Right atrium auricular region (tissue), 2 donors: Measurements from ENCODE around the gene TRMT1L. TPM values are rescaled to one million over a fixed set of nuclear protein-coding genes. Genes with fewer than 3 reads are reported as not detected.
A peak's percentile ranks its signal among the peaks of the same experiment; 100 is the strongest.

Experiments used
- DNase-seq: peaks from one replicate; pipeline ENCODE4 v3.0.0-alpha.2; 2019; ENCODE audit warnings: low spot score
- H3K27ac ChIP-seq, 2 donors: fragments of 200-600 bp; sonication (generic); 1 replicate in 1 of 2; 2 replicates in 1 of 2; pipeline ENCODE4 v1.5.1; 2016 to 2019
- H3K27me3 ChIP-seq, 2 donors: fragments of 200-600 bp; sonication (generic); one replicate each; pipeline versions ENCODE4 v1.5.1 to v1.6.0; 2017 to 2019
- H3K36me3 ChIP-seq: fragments of 200-600 bp; sonication (generic); one replicate; pipeline ENCODE4 v1.5.1; 2016
- H3K4me1 ChIP-seq, 2 donors: fragments of 200-600 bp; sonication (generic); one replicate each; pipeline versions ENCODE4 v1.5.1 to v1.6.0; 2017 to 2019
- H3K4me3 ChIP-seq, 2 donors: fragments of 200-600 bp; sonication (generic); 1 replicate in 1 of 2; 2 replicates in 1 of 2; pipeline ENCODE4 v1.5.1; 2017 to 2019; ENCODE audit warnings: mild to moderate bottlenecking in 1 of 2, moderate library complexity in 1 of 2
- H3K9me3 ChIP-seq, 2 donors: fragments of 200-600 bp; sonication (generic); one replicate each; pipeline ENCODE4 v1.5.1; 2019
- total RNA-seq, 2 donors: library from RNA; depleted of rRNA; stranded (reverse); fragments of >200 nt; gene quantifications; one replicate each; pipeline ENCODE4 v1.1.0, GENCODE V29; 2016
- TF ChIP-seq, protein P1 (sequence below), 2 donors: fragments of 200-600 bp; sonication (generic); IDR thresholded peaks; one replicate each; pipeline ENCODE4 v1.5.1; 2019; ENCODE audit warnings: antibody characterized with exemption in 2 of 2

Gene TRMT1L
- total RNA-seq, 2 donors from 2014 or later: 15.5 to 24.0 TPM

DNA sequence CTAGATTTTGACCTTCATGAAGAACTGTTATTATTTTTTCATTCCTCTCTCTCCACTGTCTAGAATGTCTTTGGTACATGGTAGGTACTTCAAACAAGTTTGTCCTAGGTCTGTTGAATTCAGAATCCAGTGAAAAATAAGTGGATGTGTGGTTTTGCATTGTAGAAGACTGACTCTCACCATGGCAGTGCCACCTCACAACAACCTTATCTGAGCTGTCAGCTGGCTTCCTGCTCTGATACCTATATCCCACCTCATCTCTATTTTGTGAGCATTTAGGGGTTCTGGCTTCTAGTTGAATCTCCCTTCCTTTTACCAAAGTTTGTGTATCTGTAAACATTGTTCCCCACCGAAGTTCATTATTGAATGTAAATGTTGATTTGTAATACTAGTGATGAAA is 9.4 kb upstream of the TRMT1L start:
- Histone ChIP-seq H3K9me3 (no peaks in the 10 kb centered on the region), H3K36me3 (peaks cover 19% of the 10 kb centered on the region), H3K4me3 (no peak overlapping the region), H3K27ac (no peak overlapping the region), H3K27me3 (no peaks in the 10 kb centered on the region), H3K4me1 (no peaks in the 10 kb centered on the region)
- TF ChIP-seq, protein P1, sequence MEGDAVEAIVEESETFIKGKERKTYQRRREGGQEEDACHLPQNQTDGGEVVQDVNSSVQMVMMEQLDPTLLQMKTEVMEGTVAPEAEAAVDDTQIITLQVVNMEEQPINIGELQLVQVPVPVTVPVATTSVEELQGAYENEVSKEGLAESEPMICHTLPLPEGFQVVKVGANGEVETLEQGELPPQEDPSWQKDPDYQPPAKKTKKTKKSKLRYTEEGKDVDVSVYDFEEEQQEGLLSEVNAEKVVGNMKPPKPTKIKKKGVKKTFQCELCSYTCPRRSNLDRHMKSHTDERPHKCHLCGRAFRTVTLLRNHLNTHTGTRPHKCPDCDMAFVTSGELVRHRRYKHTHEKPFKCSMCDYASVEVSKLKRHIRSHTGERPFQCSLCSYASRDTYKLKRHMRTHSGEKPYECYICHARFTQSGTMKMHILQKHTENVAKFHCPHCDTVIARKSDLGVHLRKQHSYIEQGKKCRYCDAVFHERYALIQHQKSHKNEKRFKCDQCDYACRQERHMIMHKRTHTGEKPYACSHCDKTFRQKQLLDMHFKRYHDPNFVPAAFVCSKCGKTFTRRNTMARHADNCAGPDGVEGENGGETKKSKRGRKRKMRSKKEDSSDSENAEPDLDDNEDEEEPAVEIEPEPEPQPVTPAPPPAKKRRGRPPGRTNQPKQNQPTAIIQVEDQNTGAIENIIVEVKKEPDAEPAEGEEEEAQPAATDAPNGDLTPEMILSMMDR (IDR thresholded peaks at IDR 0.05): no peak
- no peak for DNase-seq

DNA sequence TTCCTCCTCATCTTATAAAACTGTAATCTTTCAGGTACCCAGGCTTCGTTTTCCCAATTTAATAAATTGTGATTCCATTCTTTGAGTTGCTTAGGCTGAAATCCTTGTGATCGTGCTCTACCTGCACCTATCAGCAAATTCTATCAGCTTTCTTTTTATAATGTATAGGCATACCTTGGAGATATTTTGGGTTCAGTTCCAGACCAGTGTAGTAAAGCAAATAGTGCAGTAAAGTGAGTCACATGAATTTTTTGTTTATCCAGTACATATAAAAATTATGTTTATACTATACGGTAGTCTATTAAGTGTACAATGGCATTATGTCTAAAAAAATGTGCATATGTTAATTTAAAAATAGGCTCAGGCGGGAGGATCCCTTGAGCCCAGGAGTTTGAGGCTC is 5.7 kb upstream of the TRMT1L start:
- H3K27me3 ChIP-seq: no peaks in the 10 kb centered on the region
- no peak overlapping the region for H3K4me3 ChIP-seq
- peaks cover 17% of the 10 kb centered on the region for H3K36me3 ChIP-seq
- DNase-seq: no peak
- no peak overlapping the region for H3K27ac ChIP-seq
- peaks cover 0 to 14% of the 10 kb centered on the region in 2 donors for H3K4me1 ChIP-seq
- TF ChIP-seq, protein P1 (IDR thresholded peaks at IDR 0.05): no peak
- H3K9me3 ChIP-seq: no peaks in the 10 kb centered on the region

DNA sequence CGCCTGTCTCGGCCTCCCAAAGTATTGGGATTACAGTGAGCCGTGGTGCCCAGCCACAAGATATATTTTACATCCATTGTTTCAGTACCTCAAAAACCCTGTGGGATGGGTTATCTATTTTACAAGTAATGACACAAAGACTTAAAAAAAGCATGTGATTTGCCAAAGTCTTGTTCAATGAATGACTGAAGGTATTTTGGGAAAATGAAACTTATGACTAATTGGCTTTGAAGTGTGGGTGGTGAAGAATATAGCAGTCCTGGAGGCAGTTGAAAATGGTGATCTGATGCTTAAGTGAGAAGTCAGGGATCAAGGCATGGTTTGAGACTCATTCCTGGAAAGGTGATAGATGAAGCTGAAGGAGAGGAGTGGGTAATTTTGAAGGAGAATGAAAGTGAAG is 3.2 kb upstream of the TRMT1L start:
- no peak overlapping the region for H3K4me3 ChIP-seq
- TF ChIP-seq, protein P1 (IDR thresholded peaks at IDR 0.05): no peak
- H3K27me3 ChIP-seq: no peaks in the 10 kb centered on the region
- no peak overlapping the region for H3K27ac ChIP-seq
- peaks cover 5% of the 10 kb centered on the region for H3K36me3 ChIP-seq
- H3K9me3 ChIP-seq: no peaks in the 10 kb centered on the region
- no peak for DNase-seq
- H3K4me1 ChIP-seq: peaks cover 0 to 25% of the 10 kb centered on the region in 2 donors

DNA sequence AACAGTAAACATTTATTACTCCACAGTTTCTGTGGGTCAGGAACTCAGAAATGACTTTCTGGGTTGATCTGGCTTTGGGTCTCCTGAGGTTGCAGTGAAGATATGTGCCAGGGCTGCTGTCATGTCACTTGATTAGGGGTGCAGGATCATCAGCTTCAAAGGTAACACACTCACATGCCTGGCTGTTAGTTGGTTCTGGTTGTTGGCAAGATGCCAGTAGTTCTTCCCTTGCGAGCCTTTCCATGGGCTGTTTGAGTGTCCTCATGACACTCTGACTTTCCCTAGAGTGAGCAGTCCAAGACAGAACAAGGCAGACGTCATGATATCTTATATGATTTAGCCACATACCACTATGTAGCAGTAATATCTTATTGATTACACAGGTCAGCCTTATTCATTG is 2.0 kb upstream of the TRMT1L start:
- TF ChIP-seq, protein P1 (IDR thresholded peaks at IDR 0.05): no peak
- no peaks in the 10 kb centered on the region for H3K9me3 ChIP-seq
- peaks cover 5% of the 10 kb centered on the region for H3K36me3 ChIP-seq
- no peak overlapping the region for H3K4me3 ChIP-seq
- H3K4me1 ChIP-seq: peaks cover 0 to 31% of the 10 kb centered on the region in 2 donors
- no peaks in the 10 kb centered on the region for H3K27me3 ChIP-seq
- DNase-seq: no peak
- no peak overlapping the region for H3K27ac ChIP-seq

DNA sequence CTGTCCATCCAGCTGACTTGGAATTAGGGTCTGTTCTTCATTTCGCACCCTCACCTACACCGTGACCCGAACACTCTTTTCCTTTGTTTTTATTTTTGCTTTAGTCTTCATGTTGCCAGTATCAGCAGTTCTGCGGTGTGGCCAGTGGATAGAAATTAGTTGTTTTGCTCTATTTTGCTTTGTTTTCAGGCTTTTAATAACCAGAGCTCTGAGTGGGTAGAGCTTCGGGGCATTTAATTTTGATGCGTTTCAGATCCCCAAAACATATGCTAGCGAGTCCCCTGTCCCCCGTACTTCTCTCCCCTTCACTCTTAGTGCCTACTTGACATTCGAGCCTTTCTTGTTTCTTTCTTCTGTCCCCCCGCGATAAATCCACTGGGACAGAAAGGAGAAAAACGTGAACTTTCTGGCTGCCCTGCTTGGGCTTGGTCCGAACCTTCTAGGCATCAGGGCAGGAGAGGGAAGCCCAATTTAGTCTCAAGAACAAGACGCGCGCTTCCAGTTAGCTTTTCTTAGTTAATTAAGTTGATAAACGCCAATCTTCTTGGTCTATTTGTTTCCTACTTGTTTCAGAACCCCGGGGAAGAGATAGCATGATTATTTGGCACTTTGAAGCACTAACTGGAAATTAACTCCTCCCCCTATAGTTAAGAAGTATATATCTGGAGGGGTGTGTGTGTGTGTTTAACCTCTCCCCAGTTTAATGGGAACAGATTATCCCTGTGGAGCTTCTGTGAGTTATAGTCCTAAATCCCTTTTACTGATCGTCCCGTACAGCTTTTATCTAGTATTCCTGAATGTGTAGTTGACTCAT is 1.1 kb upstream of the TRMT1L start:
- H3K27ac ChIP-seq: peak overlapping the region; percentile 98 to 99
- no peaks in the 10 kb centered on the region for H3K9me3 ChIP-seq
- H3K4me3 ChIP-seq: peak overlapping the region; percentile 81 to 93
- peaks cover 0 to 31% of the 10 kb centered on the region in 2 donors for H3K4me1 ChIP-seq
- H3K36me3 ChIP-seq: peaks cover 5% of the 10 kb centered on the region
- H3K27me3 ChIP-seq: no peaks in the 10 kb centered on the region
- TF ChIP-seq, protein P1 (IDR thresholded peaks at IDR 0.05): no peak
- no peak for DNase-seq
